Spleen (tissue), 11 donors: ENCODE results near the gene FOXO6. TPM values are rescaled to one million over a fixed set of nuclear protein-coding genes. Genes with fewer than 3 reads are reported as not detected.

ENCODE experiments used
- DNase-seq: peaks from one replicate; pipeline ENCODE4 v3.0.0-alpha.2; 2020
- H3K27ac ChIP-seq, 8 donors: fragments of 200-600 bp; sonication (generic) in 7 of 8; 1 replicate in 4 of 8; 2 replicates in 4 of 8; pipeline versions ENCODE4 v1.5.0 to v1.8.0; 2016 to 2021; ENCODE audit warnings: inconsistent platforms in 4 of 8, mild to moderate bottlenecking in 4 of 8, moderate library complexity in 1 of 8
- H3K27me3 ChIP-seq, 7 donors: fragments of 200-600 bp; sonication (generic) in 6 of 7; replicated peaks in 1 of 7; 1 replicate in 4 of 7; 2 replicates in 3 of 7; pipeline versions ENCODE4 v1.5.0 to v1.8.0; 2016 to 2021; ENCODE audit warnings: inconsistent platforms in 3 of 7, mild to moderate bottlenecking in 1 of 7
- H3K36me3 ChIP-seq, 6 donors: fragments of 200-600 bp; sonication (generic) in 5 of 6; 1 replicate in 4 of 6; 2 replicates in 2 of 6; pipeline versions ENCODE4 v1.5.0 to v1.8.0; 2016 to 2021; ENCODE audit warnings: inconsistent platforms in 2 of 6
- H3K4me1 ChIP-seq, 6 donors: fragments of 200-600 bp; sonication (generic) in 5 of 6; 1 replicate in 3 of 6; 2 replicates in 3 of 6; pipeline versions ENCODE4 v1.5.0 to v1.8.0; 2016 to 2021; ENCODE audit warnings: inconsistent platforms in 3 of 6
- H3K4me3 ChIP-seq, 8 donors: fragments of 200-600 bp; sonication (generic) in 7 of 8; 1 replicate in 4 of 8; 2 replicates in 4 of 8; pipeline versions ENCODE4 v1.5.0 to v1.8.0; 2016 to 2021; ENCODE audit warnings: inconsistent platforms in 4 of 8, mild to moderate bottlenecking in 4 of 8, moderate library complexity in 2 of 8
- H3K9me3 ChIP-seq, 8 donors: fragments of 200-600 bp; sonication (generic) in 7 of 8; 1 replicate in 4 of 8; 2 replicates in 4 of 8; pipeline versions ENCODE4 v1.5.0 to v1.8.0; 2016 to 2021; ENCODE audit warnings: inconsistent platforms in 4 of 8
- CTCF ChIP-seq, 11 experiments: fragments of 200-600 bp in 7 of 11; fragments of 450-650 bp in 4 of 11; sonication (generic) in 4 of 11; IDR thresholded peaks in 8 of 11; conservative IDR thresholded peaks in 3 of 11; 1 replicate in 7 of 11; 2 replicates in 4 of 11; pipeline versions ENCODE4 v1.4.0 to v1.8.0; 2016 to 2021; ENCODE audit warnings: antibody characterized with exemption in 11 of 11, inconsistent platforms in 4 of 11, mild to moderate bottlenecking in 1 of 11
- POLR2A ChIP-seq, 3 donors: fragments of 450-650 bp; IDR thresholded peaks; one replicate each; pipeline ENCODE4 v1.5.1; 2017; ENCODE audit warnings: antibody characterized with exemption in 3 of 3, mild to moderate bottlenecking in 1 of 3
- POLR2AphosphoS5 ChIP-seq, 3 donors: sonication (generic); formaldehyde crosslinking; IDR thresholded peaks; one replicate each; pipeline ENCODE4 v1.5.1; 2017; ENCODE audit warnings: antibody characterized with exemption in 3 of 3
- WGBS, 5 donors: extraction: QIAGEN DNeasy Blood & Tissue Kit in 3 of 5; methylation state at CpG; one replicate each; pipeline versions ENCODE4 v1.1.5 to v1.1.7; 2013 to 2018; 5-methylcytosine and 5-hydroxymethylcytosine counted together
- intact Hi-C: fragments of 100-400 bp; cut with DNase I; formaldehyde crosslinking; loops from one replicate; pipeline ENCODE4 v1.15.0; 2023; ENCODE audit warnings: low total_unique reads
- polyA plus RNA-seq, 3 donors: library from polyadenylated mRNA; stranded (reverse); fragments of 200-250 nt; gene quantifications; one replicate each; pipeline ENCODE4 v1.2.1, GENCODE V29; 2013
- total RNA-seq, 7 donors: library from RNA; depleted of rRNA in 3 of 7; stranded (reverse); fragments of >200 nt in 3 of 7; fragmentation: NEBNext Ultra II Directional in 4 of 7; extraction: Animal tissue kit (Norgen Biotek cat#: 25700) in 4 of 7; gene quantifications; one replicate each; pipeline versions ENCODE4 v1.1.0 to v1.2.1, GENCODE V29; 2016 to 2021
- donor health status: healthy with polysubstance abuse.
- donor health status: DM: no; HTN: no; CAD: no; lungs with moderate emphysema.
- donor health status: DM: no; HTN: no; CAD: no.
- donor health status: Bipolar disorder and iron deficiency.
- donor health status: healthy.
- donor health status: DM: no; HTN: no; CAD: no.
- donor health status: DM: yes; HTN: yes; CAD: no.

FOXO6 gene
- total and polyA plus RNA-seq, 10 donors, result 0.14 to 1.6 (median 0.32) TPM; not detected in 1

GRCh38 chr1:41397753-41398330, 36.6 kb downstream of the FOXO6 start:
- TF ChIP-seq CTCF (IDR thresholded peaks at IDR 0.05 in 8 of 11, conservative IDR thresholded peaks at IDR 0.05 in 3 of 11), result no peak
- Histone ChIP-seq H3K9me3 (peaks cover 0 to 5% (median 0%) of the 10 kb centered on the region in 8 donors), H3K27me3 (peaks cover 0 to 50% (median 5%) of the 10 kb centered on the region in 7 donors), H3K4me3 (no peak overlapping the region), H3K4me1 (no peaks in the 10 kb centered on the region), H3K27ac (no peak overlapping the region), H3K36me3 (no peaks in the 10 kb centered on the region)
- WGBS, 5 donors, result 85 to 100% (median 93%) methylated on average over 2 to 3 of the region's 3 CpGs
- DNase-seq, result no peak
- intact Hi-C loops, result no loop called here

GRCh38 chr1:41399145-41399795, 38.0 kb downstream of the FOXO6 start:
- Histone ChIP-seq H3K27ac (no peak overlapping the region), H3K36me3 (no peaks in the 10 kb centered on the region), H3K9me3 (peaks cover 0 to 5% (median 0%) of the 10 kb centered on the region in 8 donors), H3K4me1 (peaks cover 0 to 4% (median 3%) of the 10 kb centered on the region in 6 donors), H3K4me3 (no peak overlapping the region), H3K27me3 (peaks cover 0 to 59% (median 5%) of the 10 kb centered on the region in 7 donors)
- TF ChIP-seq CTCF (IDR thresholded peaks at IDR 0.05 in 8 of 11, conservative IDR thresholded peaks at IDR 0.05 in 3 of 11) (no peak), POLR2A (IDR thresholded peaks at IDR 0.05) (no peak), POLR2AphosphoS5 (IDR thresholded peaks at IDR 0.05) (no peak)
- 47 to 63% (median 53%) methylated on average over 13 of the region's 13 CpGs for WGBS, 5 donors
- DNase-seq, result no peak
- intact Hi-C loops, result no loop called here

GRCh38 chr1:41400225-41400624, 39.0 kb downstream of the FOXO6 start:
- DNase-seq, result no peak
- Histone ChIP-seq H3K4me1 (peaks cover 0 to 11% (median 8%) of the 10 kb centered on the region in 6 donors), H3K4me3 (no peak overlapping the region), H3K9me3 (peaks cover 0 to 5% (median 0%) of the 10 kb centered on the region in 8 donors), H3K27ac (no peak overlapping the region), H3K36me3 (no peaks in the 10 kb centered on the region), H3K27me3 (peaks cover 0 to 58% (median 5%) of the 10 kb centered on the region in 7 donors)
- 66 to 80% (median 77%) methylated on average over 3 of the region's 3 CpGs for WGBS, 5 donors
- intact Hi-C loops, result no loop called here
- no peak for TF ChIP-seq POLR2A (IDR thresholded peaks at IDR 0.05)
- TF ChIP-seq POLR2AphosphoS5 (IDR thresholded peaks at IDR 0.05), result no peak
- TF ChIP-seq CTCF (IDR thresholded peaks at IDR 0.05 in 8 of 11, conservative IDR thresholded peaks at IDR 0.05 in 3 of 11), result no peak

GRCh38 chr1:41401899-41402298, 40.7 kb downstream of the FOXO6 start:
- H3K27me3 ChIP-seq, result peaks cover 0 to 48% (median 0%) of the 10 kb centered on the region in 7 donors
- TF ChIP-seq CTCF (IDR thresholded peaks at IDR 0.05 in 8 of 11, conservative IDR thresholded peaks at IDR 0.05 in 3 of 11) (no peak), POLR2A (IDR thresholded peaks at IDR 0.05) (no peak), POLR2AphosphoS5 (IDR thresholded peaks at IDR 0.05) (no peak)
- H3K27ac ChIP-seq, result no peak overlapping the region
- intact Hi-C loops, result no loop called here
- WGBS, 5 donors, result 85 to 98% (median 92%) methylated on average over 2 of the region's 2 CpGs
- DNase-seq, result no peak
- H3K36me3 ChIP-seq, result no peaks in the 10 kb centered on the region
- H3K9me3 ChIP-seq, result peaks cover 0 to 5% (median 0%) of the 10 kb centered on the region in 8 donors
- H3K4me1 ChIP-seq, result peaks cover 0 to 11% (median 8%) of the 10 kb centered on the region in 6 donors
- H3K4me3 ChIP-seq, result no peak overlapping the region
